Activated naive CD4-positive, alpha-beta T cell treated with anti-CD3 and anti-CD28 coated beads, Interleukin-2, amount 10 ng/mL, durations not matched to agents 7 days and 5 days (primary cell): ENCODE measurements around the gene DLG4.

ENCODE experiments used
- CTCF ChIA-PET: fragments of 350-600 bp; sonication (Branson Sonifier 250); formaldehyde crosslinking; loops from one replicate; lab custom pipeline; 2021; ENCODE audit warnings: antibody characterized with exemption; lab: Charles Lee
- DNase-seq: peaks from one replicate; pipeline ENCODE4 v3.0.0-alpha.2; 2020
- H3K27ac Mint-ChIP-seq: one replicate; pipeline ENCODE4 v1.8.0; 2021; ENCODE audit warnings: mild to moderate bottlenecking, moderate library complexity, mixed read lengths
- H3K27me3 Mint-ChIP-seq: one replicate; pipeline ENCODE4 v1.8.0; 2021; ENCODE audit warnings: mild to moderate bottlenecking, mixed read lengths
- H3K36me3 Mint-ChIP-seq: one replicate; pipeline ENCODE4 v1.8.0; 2021; ENCODE audit warnings: mixed read lengths
- H3K4me1 Mint-ChIP-seq: one replicate; pipeline ENCODE4 v1.8.0; 2021; ENCODE audit warnings: mixed read lengths
- H3K4me3 Mint-ChIP-seq: one replicate; pipeline ENCODE4 v1.8.0; 2021; ENCODE audit warnings: mild to moderate bottlenecking, moderate library complexity, mixed read lengths
- H3K9me3 Mint-ChIP-seq: one replicate; pipeline ENCODE4 v1.8.0; 2021; ENCODE audit warnings: mixed read lengths

Gene DLG4

DNA sequence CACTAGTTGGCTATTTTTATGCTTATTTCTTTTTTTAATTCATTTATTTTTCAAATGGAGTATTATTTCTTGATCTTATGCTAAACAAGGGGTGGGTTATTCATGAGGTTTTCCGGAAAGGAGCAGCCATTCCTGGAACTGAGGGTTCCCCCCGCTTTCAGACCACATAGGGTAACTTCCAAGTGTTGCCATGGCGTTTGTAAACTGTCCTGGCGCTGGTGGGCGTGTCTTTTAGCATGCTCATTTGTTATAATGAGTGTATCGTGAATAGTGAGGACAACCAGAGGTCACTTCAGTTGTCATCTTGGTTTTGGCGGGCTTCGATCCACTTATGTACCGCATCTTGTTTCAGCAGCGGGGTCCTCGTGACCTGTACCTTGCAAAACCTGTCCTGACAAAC, 75.4 kb downstream of the DLG4 start:
- CTCF ChIA-PET = interaction anchor here (0.7 to 1.1 kb wide), 3 partner anchors 8 to 103 kb away, joined by 3 to 4 read pairs (median 3); no protein-coding TSS in a partner anchor

DNA sequence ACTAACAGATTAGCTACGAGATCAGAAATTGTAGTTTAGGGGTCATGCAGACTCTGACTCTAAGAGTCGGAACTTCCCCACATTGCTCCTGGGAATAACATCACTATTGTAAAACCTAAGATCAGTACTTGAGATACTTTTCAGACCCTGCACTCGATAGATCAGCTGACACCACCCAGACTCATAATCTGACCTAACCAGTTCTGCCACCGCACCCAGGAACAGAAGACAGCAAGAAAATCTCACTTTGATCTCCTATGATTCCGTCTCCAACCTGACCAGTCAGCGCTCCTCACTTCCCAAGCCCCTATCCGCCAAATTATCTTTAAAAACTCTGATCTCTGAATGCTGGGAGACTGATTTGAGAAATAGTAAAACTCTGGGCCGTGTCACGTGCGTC, 77.8 kb downstream of the DLG4 start:
- Mint-ChIP-seq H3K27ac (no peak overlapping the region), H3K4me1 (no peaks in the 10 kb centered on the region), H3K27me3 (peaks cover 28% of the 10 kb centered on the region), H3K4me3 (no peak overlapping the region), H3K36me3 (no peaks in the 10 kb centered on the region), H3K9me3 (no peaks in the 10 kb centered on the region)
- CTCF ChIA-PET = interaction anchor here (1.4 to 11.6 kb wide), 2 partner anchors 92 to 228 kb away, joined by 4 to 270 read pairs; partner anchors contain the start of gene SLC16A11
- DNase-seq = no peak

More for the DNA sequence above, 75.4 kb downstream of the DLG4 start:
- Mint-ChIP-seq H3K27me3 (peaks cover 14% of the 10 kb centered on the region), H3K4me3 (no peak overlapping the region), H3K9me3 (no peaks in the 10 kb centered on the region), H3K27ac (no peak overlapping the region), H3K4me1 (no peaks in the 10 kb centered on the region), H3K36me3 (no peaks in the 10 kb centered on the region)
- DNase-seq = no peak

DNA sequence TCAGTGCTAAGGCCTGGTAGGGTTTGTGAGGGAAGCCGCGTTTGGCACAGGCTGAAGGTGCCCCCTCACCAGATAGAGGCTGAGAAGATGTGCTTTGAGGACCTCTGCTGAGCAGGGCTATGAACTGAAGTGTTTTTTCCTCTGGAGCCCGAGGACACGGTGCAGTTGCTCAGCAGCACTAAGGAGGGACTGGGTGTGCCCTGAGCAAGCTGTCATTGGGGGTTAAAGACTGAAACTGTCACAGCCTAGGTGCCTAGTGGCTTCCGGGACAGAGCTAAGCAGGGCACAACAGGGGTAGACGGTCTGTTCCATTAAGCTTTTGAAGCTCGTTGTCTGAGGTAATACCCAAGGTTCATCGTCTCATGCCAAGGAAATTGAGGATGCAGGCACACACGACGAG, 80.2 kb downstream of the DLG4 start:
- Mint-ChIP-seq H3K9me3 (no peaks in the 10 kb centered on the region), H3K36me3 (no peaks in the 10 kb centered on the region), H3K4me3 (no peak overlapping the region), H3K27me3 (peaks cover 31% of the 10 kb centered on the region), H3K4me1 (peaks cover 3% of the 10 kb centered on the region), H3K27ac (no peak overlapping the region)
- DNase-seq = no peak
- CTCF ChIA-PET = interaction anchor here (1.5 to 11.6 kb wide), 2 partner anchors 35 to 90 kb away, joined by 3 to 270 read pairs; partner anchors contain the start of gene SLC16A11

DNA sequence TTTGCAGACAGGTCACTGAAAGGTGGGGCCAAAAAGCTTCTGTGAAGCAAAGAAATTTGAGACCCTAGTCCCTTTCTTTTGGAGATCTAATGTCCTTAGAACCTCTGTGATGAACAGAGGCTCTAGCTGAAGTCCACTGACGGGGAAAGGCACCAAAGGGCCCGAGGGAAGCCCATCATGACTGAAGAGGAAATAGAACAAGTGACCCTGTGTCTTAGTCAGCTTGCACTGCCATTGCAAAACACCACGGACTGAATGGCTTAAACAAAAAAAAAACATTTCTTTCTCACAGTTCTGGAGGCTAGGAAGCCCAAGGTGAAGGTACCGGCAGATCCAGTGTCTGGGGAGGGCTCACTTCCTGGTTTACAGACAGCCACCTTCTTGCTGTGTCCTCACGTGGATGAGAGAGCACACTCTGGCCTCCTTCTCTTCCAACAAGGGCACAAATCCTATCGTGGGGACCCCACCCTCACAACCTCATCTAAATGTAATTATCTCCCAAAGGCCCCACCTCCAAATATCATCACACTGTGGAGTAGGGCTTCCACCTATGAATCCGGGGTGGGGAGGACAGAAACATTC, 80.7 kb downstream of the DLG4 start:
- no peak overlapping the region for H3K27ac Mint-ChIP-seq
- H3K4me3 Mint-ChIP-seq = no peak overlapping the region
- no peak for DNase-seq
- H3K27me3 Mint-ChIP-seq = peaks cover 36% of the 10 kb centered on the region
- H3K36me3 Mint-ChIP-seq = no peaks in the 10 kb centered on the region
- H3K4me1 Mint-ChIP-seq = peaks cover 5% of the 10 kb centered on the region
- H3K9me3 Mint-ChIP-seq = no peaks in the 10 kb centered on the region
- CTCF ChIA-PET = interaction anchor here (0.6 to 11.6 kb wide), 2 partner anchors 28 to 89 kb away, joined by 5 to 270 read pairs; partner anchors contain the start of gene SLC16A11

DNA sequence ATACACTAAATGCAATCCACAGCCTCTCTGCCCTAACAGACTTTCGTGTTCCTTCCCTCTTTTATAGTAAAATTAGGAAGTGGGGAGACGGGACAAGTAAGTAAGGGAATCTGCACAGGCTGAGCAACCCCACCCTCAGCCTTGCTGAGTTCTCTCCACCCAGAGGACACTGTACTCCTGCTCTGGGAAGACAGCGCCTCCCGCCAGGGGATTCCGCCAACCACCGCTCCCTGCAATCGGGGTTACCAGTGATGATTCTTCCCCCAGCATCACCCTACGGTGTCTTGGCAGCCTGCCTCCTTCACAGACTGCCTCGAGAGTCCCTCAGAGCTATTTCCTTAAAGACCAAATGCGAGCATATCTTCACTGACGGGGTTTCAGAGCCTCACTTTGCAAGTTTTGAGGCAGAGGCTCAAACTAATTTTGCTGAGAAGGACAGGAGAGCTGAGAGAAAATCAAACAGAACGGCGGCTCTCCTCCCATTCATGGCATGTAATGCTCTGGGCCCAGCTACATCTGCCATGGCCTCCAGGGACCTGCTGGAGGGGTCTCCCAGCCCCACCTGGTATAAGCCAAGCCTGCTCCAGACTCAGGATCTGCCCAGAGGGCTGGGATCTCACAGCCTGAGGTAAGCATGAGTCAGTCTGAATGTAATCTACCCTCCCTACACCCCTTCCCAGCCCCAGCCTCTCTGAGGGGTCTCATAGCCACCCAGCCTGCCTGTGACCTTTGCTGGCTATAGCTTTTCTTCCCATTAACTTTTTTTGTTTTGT, 82.3 kb downstream of the DLG4 start:
- peaks cover 48% of the 10 kb centered on the region for H3K27me3 Mint-ChIP-seq
- peaks cover 17% of the 10 kb centered on the region for H3K4me1 Mint-ChIP-seq
- H3K9me3 Mint-ChIP-seq = no peaks in the 10 kb centered on the region
- no peak for DNase-seq
- H3K27ac Mint-ChIP-seq = no peak overlapping the region
- CTCF ChIA-PET = interaction anchor here (0.7 to 11.6 kb wide), 14 partner anchors 8 to 116 kb away, joined by 3 to 270 read pairs (median 4); partner anchors contain the start of genes ASGR2 and SLC16A11
- no peaks in the 10 kb centered on the region for H3K36me3 Mint-ChIP-seq
- H3K4me3 Mint-ChIP-seq = no peak overlapping the region
